Mucosa of stomach (tissue), 1 donor: ENCODE measurements around the gene SORCS2.

Experiments
- H3K27me3 ChIP-seq: one replicate; pipeline ENCODE4 v1.7.0; 2013; ENCODE audit warnings: mild to moderate bottlenecking, low read length; ENCODE audit not compliant: control insufficient read depth, insufficient read depth
- H3K36me3 ChIP-seq: one replicate; pipeline ENCODE4 v1.7.0; 2013; ENCODE audit warnings: low read length; ENCODE audit not compliant: control insufficient read depth, insufficient read depth
- H3K4me1 ChIP-seq: one replicate; pipeline ENCODE4 v1.7.0; 2013; ENCODE audit warnings: mild to moderate bottlenecking, low read length; ENCODE audit not compliant: control insufficient read depth, insufficient read depth
- H3K4me3 ChIP-seq: one replicate; pipeline ENCODE4 v1.7.0; 2013; ENCODE audit warnings: low read length
- H3K9ac ChIP-seq: one replicate; pipeline ENCODE4 v1.7.0; 2013; ENCODE audit warnings: mild to moderate bottlenecking, low read length, moderate library complexity
- H3K9me3 ChIP-seq: one replicate; pipeline ENCODE4 v1.7.0; 2013; ENCODE audit warnings: mild to moderate bottlenecking, low read length, moderate library complexity; ENCODE audit not compliant: control insufficient read depth
- donor health status: Pancreatic carcinoma.

SORCS2 gene

DNA sequence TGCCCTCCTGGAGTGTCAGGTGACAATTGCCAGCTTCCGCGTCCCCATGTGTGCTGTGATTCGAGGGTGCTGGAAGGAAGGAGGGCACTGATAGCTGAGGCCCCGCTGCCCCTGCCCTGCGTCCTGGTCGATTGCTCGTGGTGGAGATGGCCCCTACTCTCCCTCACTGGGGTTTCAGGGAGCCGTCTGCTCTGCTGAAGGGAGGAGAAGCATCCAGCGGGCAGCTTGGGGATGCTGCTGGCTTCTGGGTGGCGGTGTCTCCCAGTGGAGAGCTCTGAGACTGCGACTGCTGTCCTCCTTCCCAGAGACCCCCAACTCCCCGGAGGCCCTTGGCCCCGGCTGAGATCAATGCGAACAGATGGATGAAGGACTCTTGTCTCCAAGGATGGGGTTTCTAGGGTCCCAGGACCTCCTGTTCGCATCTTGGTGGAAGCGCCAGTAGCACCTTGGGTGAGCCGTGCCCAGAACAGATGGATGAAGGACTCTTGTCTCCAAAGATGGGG lies 143.8 kb downstream of the SORCS2 start:
- no peaks in the 10 kb centered on the region for H3K36me3 ChIP-seq
- H3K27me3 ChIP-seq = no peaks in the 10 kb centered on the region
- H3K4me1 ChIP-seq = no peaks in the 10 kb centered on the region
- H3K4me3 ChIP-seq = no peak overlapping the region
- H3K9me3 ChIP-seq = no peaks in the 10 kb centered on the region
- H3K9ac ChIP-seq = no peak overlapping the region

DNA sequence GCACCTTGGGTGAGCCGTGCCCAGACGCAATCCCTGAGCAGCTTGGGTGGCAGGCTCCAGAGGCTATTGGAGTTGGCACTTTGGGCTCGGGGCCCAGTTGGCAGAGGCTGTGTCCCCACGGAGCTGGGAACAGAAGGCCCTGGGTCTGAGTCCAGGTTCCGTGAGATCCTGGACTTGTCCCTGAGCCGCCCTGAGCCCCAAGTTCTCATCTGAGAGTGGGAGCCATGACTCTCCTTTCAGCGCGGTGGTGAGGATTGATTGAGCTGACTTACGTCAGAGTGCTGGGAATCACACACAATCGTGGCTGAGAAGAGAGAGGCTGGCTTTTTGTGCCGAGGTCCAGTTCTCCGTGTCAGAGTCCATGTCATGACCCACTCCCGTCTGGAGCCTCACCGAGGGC lies 144.4 kb downstream of the SORCS2 start:
- Histone ChIP-seq H3K9ac (no peak overlapping the region), H3K9me3 (no peaks in the 10 kb centered on the region), H3K36me3 (no peaks in the 10 kb centered on the region), H3K27me3 (no peaks in the 10 kb centered on the region), H3K4me1 (no peaks in the 10 kb centered on the region), H3K4me3 (no peak overlapping the region)

DNA sequence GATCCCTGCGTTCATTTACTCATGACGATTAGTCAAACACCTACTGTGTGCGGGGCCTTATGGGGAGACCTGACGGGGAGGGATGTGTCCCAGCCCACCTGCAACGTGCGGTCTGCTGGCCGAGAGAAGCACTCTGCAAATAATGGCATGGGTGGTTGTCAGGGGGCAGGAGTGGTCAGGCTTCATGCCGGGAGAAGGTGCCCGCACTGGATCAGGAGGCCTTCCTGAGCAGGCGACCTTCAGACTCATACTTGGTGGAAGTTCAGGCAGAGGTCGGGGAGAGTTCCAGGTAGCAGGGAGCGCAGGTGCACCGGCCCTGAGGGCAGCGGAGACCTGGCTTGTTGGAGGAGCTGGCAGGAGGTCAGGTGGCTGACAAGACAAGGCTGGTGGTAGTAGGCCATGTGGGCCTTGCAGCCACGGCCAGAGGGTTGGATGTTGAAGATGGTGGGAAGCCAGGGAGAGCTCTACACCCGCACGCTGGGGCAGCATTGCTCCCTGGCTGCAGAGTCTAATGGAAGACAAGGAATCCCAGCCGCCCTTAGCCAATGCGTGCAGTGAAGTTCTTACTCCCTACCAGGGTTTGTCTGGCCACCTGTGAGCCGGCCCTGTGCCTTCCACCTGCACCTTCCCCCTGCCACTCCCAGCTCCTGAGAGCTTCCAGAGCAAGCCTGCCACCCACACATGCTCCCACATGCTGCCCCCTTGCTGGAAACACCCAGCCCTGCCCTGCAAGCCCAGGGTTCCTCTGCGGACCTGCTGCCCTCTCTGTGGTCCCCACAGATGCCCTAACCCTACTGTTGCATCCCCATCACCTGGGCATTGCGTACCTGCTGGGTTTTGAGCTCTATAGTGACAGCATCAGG lies 145.1 kb downstream of the SORCS2 start:
- H3K4me1 ChIP-seq = no peaks in the 10 kb centered on the region
- H3K27me3 ChIP-seq = no peaks in the 10 kb centered on the region
- H3K9ac ChIP-seq = no peak overlapping the region
- H3K9me3 ChIP-seq = no peaks in the 10 kb centered on the region
- H3K4me3 ChIP-seq = no peak overlapping the region
- H3K36me3 ChIP-seq = no peaks in the 10 kb centered on the region

DNA sequence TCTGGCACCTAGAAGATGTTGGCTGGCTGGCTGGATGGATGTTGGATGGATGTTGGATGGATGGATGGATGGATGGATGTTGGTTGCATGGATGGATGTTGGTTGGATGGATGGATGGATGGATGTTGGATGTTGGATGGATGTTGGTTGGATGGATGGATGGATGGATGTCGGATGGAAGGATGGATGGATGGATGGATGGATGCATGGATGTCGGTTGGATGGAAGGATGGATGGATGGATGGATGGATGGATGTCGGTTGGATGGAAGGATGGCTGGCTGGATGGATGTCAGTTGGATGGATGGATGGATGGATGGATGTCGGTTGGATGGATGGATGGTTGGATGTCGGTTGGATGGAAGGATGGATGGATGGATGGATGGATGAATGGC lies 145.7 kb downstream of the SORCS2 start:
- Histone ChIP-seq H3K4me3 (no peak overlapping the region), H3K9me3 (no peaks in the 10 kb centered on the region), H3K27me3 (no peaks in the 10 kb centered on the region), H3K36me3 (no peaks in the 10 kb centered on the region), H3K4me1 (no peaks in the 10 kb centered on the region), H3K9ac (no peak overlapping the region)

DNA sequence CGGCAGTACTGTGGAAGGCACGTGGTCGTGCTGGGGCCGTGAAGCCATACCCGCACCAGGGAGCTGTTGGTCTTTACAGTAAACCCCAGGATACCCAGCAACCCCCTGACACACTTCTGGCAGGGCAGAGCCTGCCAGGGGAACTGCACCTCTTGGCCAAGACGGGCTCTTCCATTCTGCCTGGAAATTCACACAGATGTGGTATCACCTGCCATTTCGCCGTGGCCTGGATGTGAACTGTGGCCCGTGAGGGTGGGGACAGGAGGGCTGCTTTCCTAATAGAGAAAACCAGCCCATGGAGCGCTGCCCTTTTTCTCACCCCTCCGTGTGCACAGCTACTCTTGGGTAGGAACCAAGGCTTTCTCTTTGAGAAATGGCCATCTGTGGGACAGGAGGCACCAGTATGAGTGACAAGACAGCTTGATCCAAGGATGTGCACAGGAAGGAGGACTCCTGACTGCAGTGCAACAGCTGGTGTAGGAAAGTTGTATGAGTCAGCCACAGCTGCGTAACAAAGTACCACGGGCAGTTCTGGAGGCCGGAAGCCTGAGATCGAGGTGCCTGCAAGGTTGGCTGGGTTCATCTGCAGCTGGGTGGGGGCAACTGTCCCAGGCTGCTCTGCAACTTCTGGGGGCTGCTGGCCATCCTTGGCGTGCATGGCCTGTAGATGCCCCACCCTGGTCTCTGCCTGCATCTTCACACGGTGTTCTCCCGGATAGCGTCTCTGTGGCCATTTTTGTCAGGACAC lies 146.7 kb downstream of the SORCS2 start:
- Histone ChIP-seq H3K36me3 (no peaks in the 10 kb centered on the region), H3K4me3 (no peak overlapping the region), H3K4me1 (no peaks in the 10 kb centered on the region), H3K9ac (no peak overlapping the region), H3K27me3 (no peaks in the 10 kb centered on the region), H3K9me3 (no peaks in the 10 kb centered on the region)

DNA sequence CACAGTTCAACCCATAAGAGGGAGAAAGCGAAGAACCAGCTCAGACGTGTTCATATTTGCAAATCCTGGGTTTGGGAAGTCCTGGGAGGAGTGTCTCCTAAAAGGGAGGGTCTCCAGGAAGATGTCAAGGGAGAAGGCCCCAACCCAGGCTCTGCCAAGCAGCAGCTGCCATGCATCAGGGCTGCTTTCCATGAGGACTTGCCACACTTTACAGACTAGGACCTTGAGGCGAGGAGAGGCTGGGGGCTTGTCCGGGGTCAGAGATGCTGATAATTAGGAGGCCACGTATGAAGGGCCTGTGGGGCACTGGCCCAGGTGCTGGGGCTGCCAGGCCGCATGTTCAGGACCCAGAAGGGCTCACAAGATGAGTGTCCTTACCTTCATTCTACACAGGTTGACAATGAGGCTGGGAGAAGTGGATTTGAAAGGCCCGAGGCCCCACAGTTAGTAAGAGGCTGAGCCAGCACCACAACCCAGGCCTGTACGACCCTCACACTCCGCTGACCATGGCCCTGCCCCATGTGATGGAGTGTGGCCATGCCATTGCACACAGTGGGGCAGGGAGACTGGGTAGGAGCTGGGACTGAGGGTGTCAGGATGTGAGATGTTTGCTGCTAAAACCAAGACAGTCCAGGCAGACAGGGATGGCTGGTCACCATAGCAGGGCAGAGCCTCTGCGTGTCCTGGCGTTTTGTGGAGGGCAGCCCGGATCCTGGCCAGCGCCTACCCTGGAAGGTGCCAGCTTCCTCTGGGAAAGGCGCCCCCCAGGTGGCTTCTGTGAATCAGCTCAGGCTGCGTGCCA lies 147.6 kb downstream of the SORCS2 start:
- no peaks in the 10 kb centered on the region for H3K9me3 ChIP-seq
- no peaks in the 10 kb centered on the region for H3K36me3 ChIP-seq

DNA sequence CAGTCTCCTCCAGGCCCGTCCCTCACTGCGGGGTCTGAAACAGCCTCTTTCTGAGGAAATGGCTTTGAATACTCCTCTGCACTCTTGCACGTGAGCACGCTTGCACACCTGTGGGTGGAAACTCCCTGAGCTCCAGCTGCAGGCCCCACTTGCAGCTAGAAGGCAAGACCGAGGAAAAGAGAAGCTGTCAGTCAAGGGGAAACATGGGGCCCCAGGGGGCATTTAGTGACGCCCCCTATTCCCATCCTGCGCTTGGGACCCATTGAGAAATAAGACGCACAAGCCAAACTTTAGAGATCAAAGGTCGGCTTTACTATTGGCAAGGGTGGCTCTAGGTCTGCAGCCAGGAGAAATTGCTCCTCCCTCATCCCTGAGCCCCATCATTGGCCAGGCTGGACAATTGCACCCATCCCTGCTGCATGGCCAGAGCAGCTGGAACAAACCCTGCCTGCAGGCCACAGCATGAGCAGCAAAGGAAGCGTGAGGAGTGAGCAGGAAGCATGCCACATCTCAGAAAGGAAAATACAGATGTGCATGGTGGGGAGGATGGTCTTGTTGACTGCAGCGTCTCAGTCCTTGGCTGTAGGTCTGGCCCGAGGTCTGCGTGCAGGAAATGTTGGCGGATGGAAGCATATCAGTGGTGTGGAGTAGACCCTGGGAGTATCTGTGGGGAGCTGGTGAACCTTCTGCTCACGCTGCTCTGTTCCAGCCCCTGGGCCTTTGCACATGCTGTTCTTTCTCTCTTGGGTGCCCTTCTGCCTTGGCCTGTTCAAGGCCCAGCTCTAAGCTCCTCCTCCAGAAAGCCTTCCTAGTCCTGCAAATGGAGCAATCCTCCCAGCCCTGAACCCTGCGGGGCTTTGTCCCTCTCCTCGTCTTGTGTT lies 148.5 kb downstream of the SORCS2 start:
- no peaks in the 10 kb centered on the region for H3K9me3 ChIP-seq
- no peak overlapping the region for H3K4me3 ChIP-seq
- no peaks in the 10 kb centered on the region for H3K4me1 ChIP-seq
- H3K27me3 ChIP-seq = no peaks in the 10 kb centered on the region
- no peaks in the 10 kb centered on the region for H3K36me3 ChIP-seq
- H3K9ac ChIP-seq = no peak overlapping the region

More for the DNA sequence above, 147.6 kb downstream of the SORCS2 start:
- Histone ChIP-seq H3K9ac (no peak overlapping the region), H3K4me3 (no peak overlapping the region), H3K27me3 (no peaks in the 10 kb centered on the region), H3K4me1 (no peaks in the 10 kb centered on the region)

DNA sequence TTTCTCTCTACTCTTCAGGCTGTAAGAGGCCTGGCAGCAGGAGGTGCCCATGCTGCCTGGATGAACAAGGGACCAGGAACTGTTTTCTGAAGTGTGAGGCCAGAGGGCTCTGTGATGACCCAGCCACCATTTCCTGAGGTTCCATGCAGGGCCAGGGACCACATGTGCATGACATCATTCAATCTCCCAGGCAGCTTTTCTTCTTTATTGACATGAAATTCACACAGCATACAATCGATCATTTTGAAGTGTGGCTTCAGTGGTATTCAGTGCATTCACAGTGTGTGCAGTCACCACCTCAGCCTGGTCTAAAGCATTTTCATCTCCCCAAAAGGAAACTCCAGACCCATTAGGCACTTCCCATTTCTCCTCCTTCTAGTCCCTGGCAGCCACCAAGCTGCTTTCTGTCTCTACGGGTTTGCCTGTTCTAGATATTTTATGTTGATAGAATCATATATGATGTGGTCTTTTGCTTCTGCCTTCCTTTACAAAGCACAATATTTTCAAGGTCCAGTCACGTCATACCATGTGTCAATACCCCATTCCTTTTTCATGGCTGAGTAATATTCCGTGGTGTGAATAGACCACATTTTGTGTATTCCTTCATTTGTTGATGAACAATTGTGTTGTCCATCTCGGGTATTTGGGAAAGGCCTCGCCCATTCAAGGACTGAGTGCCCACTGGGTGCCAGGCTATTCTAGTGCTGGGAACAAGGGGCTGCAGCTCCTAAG lies 149.3 kb downstream of the SORCS2 start:
- no peaks in the 10 kb centered on the region for H3K4me1 ChIP-seq
- H3K27me3 ChIP-seq = no peaks in the 10 kb centered on the region
- H3K36me3 ChIP-seq = no peaks in the 10 kb centered on the region
- no peaks in the 10 kb centered on the region for H3K9me3 ChIP-seq
- H3K4me3 ChIP-seq = no peak overlapping the region
- H3K9ac ChIP-seq = no peak overlapping the region

DNA sequence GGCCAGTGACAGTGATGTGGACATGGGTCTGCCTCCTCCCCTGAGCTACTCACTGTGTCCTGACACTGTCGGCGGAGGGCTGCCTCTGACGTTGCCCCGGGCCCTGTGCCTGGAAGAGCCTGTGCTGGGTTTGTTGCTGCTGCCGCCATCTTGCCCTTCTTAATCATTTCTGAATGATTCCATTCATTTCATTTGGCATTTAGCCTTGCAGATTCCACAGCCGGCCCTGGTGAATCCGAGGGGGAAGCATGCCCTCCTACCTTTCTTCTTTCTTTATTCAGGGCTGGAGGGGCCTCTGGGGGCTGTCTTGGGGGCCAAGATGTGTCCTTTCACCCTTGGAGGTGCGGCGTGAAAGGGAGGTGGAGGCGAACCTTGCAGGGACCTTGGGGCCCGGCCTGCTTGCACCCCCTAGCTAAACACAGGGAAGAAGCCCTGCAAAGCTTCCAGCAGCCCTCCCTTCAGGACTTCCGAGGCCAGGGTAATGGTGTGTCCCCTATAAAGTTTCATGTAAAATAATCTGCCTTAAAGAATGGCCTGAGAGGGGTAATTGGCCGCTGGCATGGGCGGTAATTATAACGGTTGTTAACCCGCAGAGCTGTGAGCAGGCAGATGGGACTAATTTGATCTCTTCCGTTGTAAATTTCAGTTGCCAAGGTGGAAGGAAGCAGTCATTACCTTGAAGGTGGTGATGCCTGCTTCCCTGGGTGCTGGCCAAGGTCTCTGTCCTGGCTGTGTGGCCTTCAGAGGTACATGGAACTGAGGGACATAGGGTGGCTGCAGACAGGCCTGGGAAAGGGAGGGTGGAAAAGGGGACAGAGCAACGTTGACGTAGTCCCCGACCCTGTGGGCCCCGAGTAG lies 150.1 kb downstream of the SORCS2 start:
- H3K4me1 ChIP-seq = no peaks in the 10 kb centered on the region
- H3K4me3 ChIP-seq = no peak overlapping the region
- H3K9ac ChIP-seq = no peak overlapping the region
- H3K9me3 ChIP-seq = no peaks in the 10 kb centered on the region
- no peaks in the 10 kb centered on the region for H3K36me3 ChIP-seq
- H3K27me3 ChIP-seq = no peaks in the 10 kb centered on the region

DNA sequence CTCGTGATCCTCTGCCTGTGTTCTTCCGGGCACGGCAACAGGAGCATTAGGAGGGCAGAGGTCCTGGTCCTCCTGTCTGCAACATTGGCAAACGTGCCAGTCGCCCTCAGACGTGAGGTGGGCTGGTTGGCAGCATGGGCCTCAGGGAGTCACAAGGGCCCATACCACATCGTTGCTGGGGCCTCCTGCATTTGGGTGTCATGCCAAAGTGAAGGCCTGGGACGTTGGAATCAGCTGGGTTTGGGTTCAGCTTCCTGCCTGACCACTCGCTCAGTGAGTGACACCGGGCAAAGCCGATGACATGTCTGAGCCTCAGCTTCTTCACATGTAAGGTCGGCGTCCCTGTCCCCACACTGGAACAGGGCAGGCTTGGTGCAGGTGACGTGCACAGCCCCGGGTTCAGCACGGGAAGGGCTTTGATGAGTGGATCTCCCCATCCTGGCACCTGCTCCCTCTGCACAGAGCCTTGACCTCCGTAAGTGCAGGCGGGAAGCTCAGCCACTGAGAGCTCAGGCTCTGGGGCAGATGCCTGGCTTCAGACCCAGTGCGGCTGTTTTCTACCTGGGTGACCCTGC lies 150.8 kb downstream of the SORCS2 start:
- Histone ChIP-seq H3K9me3 (no peaks in the 10 kb centered on the region), H3K9ac (no peak overlapping the region), H3K4me3 (no peak overlapping the region), H3K4me1 (no peaks in the 10 kb centered on the region), H3K27me3 (no peaks in the 10 kb centered on the region), H3K36me3 (no peaks in the 10 kb centered on the region)
